ENCODE measurements around the gene DDX27. TPM values are rescaled to one million over a fixed set of nuclear protein-coding genes. Genes with fewer than 3 reads are reported as not detected.

Gene DDX27
- total RNA-seq, 2 experiments from 2014 or later = 40.6 to 41.2 TPM

DNA sequence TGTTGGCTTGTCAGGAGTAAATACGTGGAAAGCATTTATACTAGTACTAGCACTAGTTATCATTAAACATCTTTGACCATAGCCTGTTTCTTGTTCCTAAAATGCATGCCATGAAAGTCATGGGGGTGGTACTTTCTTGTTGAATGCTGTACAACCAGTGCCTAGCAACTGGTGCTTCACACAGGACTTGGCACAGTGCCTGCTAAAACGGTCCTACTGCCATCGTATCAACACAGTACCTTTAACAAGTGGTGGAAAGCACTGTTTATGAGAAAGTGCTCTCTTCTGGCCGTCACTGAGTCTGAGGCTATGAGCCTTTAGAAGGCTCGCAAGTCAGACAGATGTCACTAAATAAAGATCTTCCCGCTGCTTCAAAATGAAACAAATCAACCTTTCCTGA is 37.0 kb downstream of the DDX27 start:
- DNase-seq = no peak
- Mint-ChIP-seq H3K9me3 (no peaks in the 10 kb centered on the region), H3K4me1 (ENCODE audit: low read depth) (peaks cover 17% of the 10 kb centered on the region), H3K36me3 (ENCODE audit: low read depth) (peaks cover 60% of the 10 kb centered on the region), H3K27ac (peak overlapping the region; percentile 64), H3K4me3 (no peak overlapping the region), H3K27me3 (ENCODE audit: low read depth) (no peaks in the 10 kb centered on the region)
- intact Hi-C loops (cut with micrococcal nuclease) = no loop called here
- CTCF ChIA-PET = no interaction called here

DNA sequence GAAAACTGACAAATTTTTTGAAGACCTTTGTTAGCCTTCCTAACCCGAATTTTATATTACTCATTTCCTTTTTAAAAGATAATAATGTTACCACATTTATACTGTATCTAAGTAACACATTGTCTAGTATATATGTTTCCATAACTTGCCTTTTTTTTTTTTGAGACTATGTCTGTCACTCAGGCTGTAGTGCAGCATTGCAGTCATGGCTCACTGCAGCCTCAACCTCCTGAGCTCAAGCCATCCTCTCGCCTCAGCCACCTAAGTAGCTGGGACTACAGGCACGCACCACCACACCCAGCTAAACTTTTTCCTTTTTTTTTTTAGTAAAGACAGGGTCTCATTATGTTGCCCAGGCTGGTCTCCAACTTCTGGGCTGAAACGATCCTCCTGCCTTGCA is 40.1 kb downstream of the DDX27 start:
- intact Hi-C loops (cut with micrococcal nuclease) = loop anchor here (1.0 kb wide), 1 partner anchor 17 kb away; no protein-coding TSS in a partner anchor
- H3K27me3 Mint-ChIP-seq (ENCODE audit: low read depth) = no peaks in the 10 kb centered on the region
- CTCF ChIA-PET = no interaction called here
- H3K4me1 Mint-ChIP-seq (ENCODE audit: low read depth) = peaks cover 20% of the 10 kb centered on the region
- peak overlapping the region; percentile 68 for H3K27ac Mint-ChIP-seq
- peaks cover 67% of the 10 kb centered on the region for H3K36me3 Mint-ChIP-seq (ENCODE audit: low read depth)
- H3K4me3 Mint-ChIP-seq = no peak overlapping the region
- H3K9me3 Mint-ChIP-seq = no peaks in the 10 kb centered on the region
- DNase-seq = no peak

DNA sequence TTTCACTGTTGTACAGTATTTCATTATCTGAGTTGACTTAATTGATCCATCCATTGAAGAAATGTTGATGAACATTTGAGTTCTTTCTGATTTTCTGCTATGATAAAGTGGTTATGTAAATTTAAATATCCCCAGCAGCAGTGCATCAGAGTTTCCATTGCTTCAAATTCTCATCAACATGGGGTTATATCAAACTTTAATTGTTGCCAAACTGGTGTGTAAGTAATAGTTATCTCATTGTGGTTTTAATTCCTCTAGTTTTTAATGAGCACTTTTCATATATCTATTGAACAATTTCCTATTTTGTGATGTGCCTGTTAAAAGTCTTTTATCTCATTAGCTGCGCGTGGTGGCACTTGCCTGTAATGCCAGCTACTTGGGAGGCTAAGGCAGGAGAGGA is 40.6 kb downstream of the DDX27 start:
- Mint-ChIP-seq H3K27me3 (ENCODE audit: low read depth) (no peaks in the 10 kb centered on the region), H3K9me3 (no peaks in the 10 kb centered on the region), H3K27ac (peak overlapping the region; percentile 68), H3K4me3 (no peak overlapping the region), H3K4me1 (ENCODE audit: low read depth) (peaks cover 20% of the 10 kb centered on the region), H3K36me3 (ENCODE audit: low read depth) (peaks cover 65% of the 10 kb centered on the region)
- CTCF ChIA-PET = interaction anchor here (0.6 kb wide), 1 partner anchor 60 kb away, joined by 3 read pairs; no protein-coding TSS in a partner anchor
- no peak for DNase-seq
- intact Hi-C loops (cut with micrococcal nuclease) = loop anchor here (1.0 kb wide), 1 partner anchor 17 kb away; no protein-coding TSS in a partner anchor

GRCh38 chr20:49260218-49260617 is 41.0 kb downstream of the DDX27 start:
- Mint-ChIP-seq H3K36me3 (ENCODE audit: low read depth) (peaks cover 63% of the 10 kb centered on the region), H3K4me3 (no peak overlapping the region), H3K9me3 (no peaks in the 10 kb centered on the region), H3K27me3 (ENCODE audit: low read depth) (no peaks in the 10 kb centered on the region), H3K4me1 (ENCODE audit: low read depth) (peaks cover 20% of the 10 kb centered on the region), H3K27ac (peak overlapping the region; percentile 82)
- no peak for DNase-seq
- CTCF ChIA-PET = interaction anchor here (0.6 kb wide), 1 partner anchor 60 kb away, joined by 3 read pairs; no protein-coding TSS in a partner anchor
- intact Hi-C loops (cut with micrococcal nuclease) = no loop called here

DNA sequence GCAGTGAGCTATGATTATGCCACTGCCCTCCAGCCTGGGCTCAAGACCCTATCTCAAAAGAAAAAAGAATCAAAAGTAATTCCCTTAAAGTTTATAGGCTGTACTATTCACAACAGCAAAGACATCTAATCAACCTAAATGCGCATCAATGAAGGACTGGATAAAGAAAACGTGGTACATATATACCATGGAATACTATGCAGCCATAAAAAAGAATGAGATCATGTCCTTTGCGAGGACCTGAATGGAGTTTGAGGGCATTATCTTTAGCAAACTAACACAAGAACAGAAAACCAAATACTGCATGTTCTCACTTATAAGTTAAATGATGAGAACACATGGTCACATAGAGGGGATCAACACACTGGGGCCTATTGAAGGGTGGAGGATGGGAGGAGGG is 42.0 kb downstream of the DDX27 start:
- intact Hi-C loops (cut with micrococcal nuclease) = no loop called here
- no peak overlapping the region for H3K4me3 Mint-ChIP-seq
- no peaks in the 10 kb centered on the region for H3K27me3 Mint-ChIP-seq (ENCODE audit: low read depth)
- H3K9me3 Mint-ChIP-seq = no peaks in the 10 kb centered on the region
- peaks cover 58% of the 10 kb centered on the region for H3K36me3 Mint-ChIP-seq (ENCODE audit: low read depth)
- peaks cover 26% of the 10 kb centered on the region for H3K4me1 Mint-ChIP-seq (ENCODE audit: low read depth)
- DNase-seq = no peak
- peak overlapping the region; percentile 5 for H3K27ac Mint-ChIP-seq
- CTCF ChIA-PET = no interaction called here

- H3K4me3 Mint-ChIP-seq = no peak overlapping the region
- intact Hi-C loops (cut with micrococcal nuclease) = no loop called here
- peaks cover 54% of the 10 kb centered on the region for H3K36me3 Mint-ChIP-seq (ENCODE audit: low read depth)
- no peak for DNase-seq
- peaks cover 34% of the 10 kb centered on the region for H3K4me1 Mint-ChIP-seq (ENCODE audit: low read depth)
- H3K27me3 Mint-ChIP-seq (ENCODE audit: low read depth) = no peaks in the 10 kb centered on the region
- H3K27ac Mint-ChIP-seq = no peak overlapping the region
- CTCF ChIA-PET = interaction anchor here (0.7 kb wide), 1 partner anchor 14 kb away, joined by 8 read pairs; no protein-coding TSS in a partner anchor
- no peaks in the 10 kb centered on the region for H3K9me3 Mint-ChIP-seq
Observed at GRCh38 chr20:49262444-49262843, 43.2 kb downstream of the DDX27 start.

- Mint-ChIP-seq H3K4me3 (peak overlapping the region; percentile 60), H3K4me1 (ENCODE audit: low read depth) (peaks cover 60% of the 10 kb centered on the region), H3K27me3 (ENCODE audit: low read depth) (no peaks in the 10 kb centered on the region), H3K27ac (peak overlapping the region; percentile 83), H3K36me3 (ENCODE audit: low read depth) (peaks cover 74% of the 10 kb centered on the region), H3K9me3 (peaks cover 3% of the 10 kb centered on the region)
- intact Hi-C loops (cut with micrococcal nuclease) = no loop called here
- no peak for DNase-seq
- CTCF ChIA-PET = interaction anchor here (0.6 to 2.2 kb wide), 10 partner anchors 9 to 146 kb away, joined by 3 to 8 read pairs (median 4); no protein-coding TSS in a partner anchor
Observed at GRCh38 chr20:49267327-49267726, 48.1 kb downstream of the DDX27 start.

DNA sequence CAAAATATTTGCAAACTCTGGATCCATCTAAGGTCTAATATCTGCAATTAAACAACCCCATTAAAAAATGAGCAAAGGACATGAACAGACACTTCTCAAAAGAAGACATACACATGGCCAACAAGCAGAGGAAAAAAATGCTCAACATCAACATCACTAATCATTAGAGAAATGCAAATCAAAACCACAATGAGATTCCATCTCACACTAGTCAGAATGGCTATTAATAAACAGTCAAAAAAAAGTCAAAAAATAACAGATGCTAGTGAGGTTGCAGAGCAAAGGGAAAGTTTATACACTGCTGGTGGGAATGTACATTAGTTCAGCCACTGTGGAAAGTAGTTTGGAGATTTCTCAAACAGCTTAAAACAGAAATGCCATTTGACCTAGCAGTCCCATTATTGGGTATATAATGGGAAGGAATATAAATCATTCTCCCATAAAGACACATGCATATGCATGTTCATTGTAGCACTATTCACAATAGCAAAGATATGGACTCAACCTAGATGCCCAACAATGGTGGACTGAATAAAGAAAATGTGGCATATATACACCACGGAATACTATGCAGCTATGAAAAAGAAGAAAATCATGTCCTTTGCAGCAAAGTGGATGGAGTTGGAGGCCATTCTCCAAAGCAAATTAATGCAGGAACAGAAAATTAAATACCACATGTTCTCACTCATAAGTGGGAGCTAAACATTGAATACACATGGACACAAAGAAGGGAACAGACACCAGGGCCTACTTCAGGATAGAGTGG is 49.6 kb downstream of the DDX27 start:
- H3K4me3 Mint-ChIP-seq = peak overlapping the region; percentile 68
- H3K27me3 Mint-ChIP-seq (ENCODE audit: low read depth) = no peaks in the 10 kb centered on the region
- intact Hi-C loops (cut with micrococcal nuclease) = no loop called here
- peak overlapping the region; percentile 84 for H3K27ac Mint-ChIP-seq
- peaks cover 70% of the 10 kb centered on the region for H3K4me1 Mint-ChIP-seq (ENCODE audit: low read depth)
- peaks cover 65% of the 10 kb centered on the region for H3K36me3 Mint-ChIP-seq (ENCODE audit: low read depth)
- CTCF ChIA-PET = interaction anchor here (0.6 to 2.2 kb wide), 4 partner anchors 15 to 160 kb away, joined by 3 to 8 read pairs (median 5); no protein-coding TSS in a partner anchor
- peaks cover 3% of the 10 kb centered on the region for H3K9me3 Mint-ChIP-seq
- DNase-seq = no peak

GRCh38 chr20:49270177-49270576 is 51.0 kb downstream of the DDX27 start:
- peak overlapping the region; percentile 34 for H3K4me3 Mint-ChIP-seq
- peaks cover 3% of the 10 kb centered on the region for H3K9me3 Mint-ChIP-seq
- CTCF ChIA-PET = no interaction called here
- H3K4me1 Mint-ChIP-seq (ENCODE audit: low read depth) = peaks cover 75% of the 10 kb centered on the region
- H3K27ac Mint-ChIP-seq = peak overlapping the region; percentile 47
- intact Hi-C loops (cut with micrococcal nuclease) = loop anchor here (10.0 kb wide), 2 partner anchors 425 to 445 kb away; partner anchors contain the start of gene PREX1
- H3K27me3 Mint-ChIP-seq (ENCODE audit: low read depth) = no peaks in the 10 kb centered on the region
- no peak for DNase-seq
- peaks cover 62% of the 10 kb centered on the region for H3K36me3 Mint-ChIP-seq (ENCODE audit: low read depth)

DNA sequence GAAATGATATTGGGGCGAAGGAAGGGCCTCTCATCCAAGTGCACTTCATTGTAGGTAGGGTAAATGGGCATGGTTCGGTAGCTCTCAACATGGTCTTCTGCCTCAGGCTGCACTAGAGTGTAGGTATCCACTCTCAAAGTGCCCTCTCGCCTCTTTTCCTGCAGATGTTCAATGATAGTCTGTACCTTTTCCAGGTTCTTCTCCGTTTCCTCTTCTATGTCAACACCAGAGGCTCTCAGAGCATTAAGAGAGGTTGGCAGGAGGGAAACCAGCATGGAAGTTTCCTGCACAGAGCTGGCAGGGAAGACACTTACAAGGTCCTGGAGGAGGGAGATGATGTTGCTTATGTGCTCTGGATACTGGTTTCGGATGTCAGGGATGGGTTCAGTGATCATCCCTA is 51.5 kb downstream of the DDX27 start:
- Mint-ChIP-seq H3K36me3 (ENCODE audit: low read depth) (peaks cover 66% of the 10 kb centered on the region), H3K27ac (peak overlapping the region; percentile 47), H3K27me3 (ENCODE audit: low read depth) (no peaks in the 10 kb centered on the region), H3K9me3 (peaks cover 3% of the 10 kb centered on the region), H3K4me3 (no peak overlapping the region), H3K4me1 (ENCODE audit: low read depth) (peaks cover 79% of the 10 kb centered on the region)
- intact Hi-C loops (cut with micrococcal nuclease) = loop anchor here (10.0 kb wide), 2 partner anchors 424 to 446 kb away; partner anchors contain the start of gene PREX1
- CTCF ChIA-PET = no interaction called here
- DNase-seq = no peak

- Mint-ChIP-seq H3K36me3 (ENCODE audit: low read depth) (peaks cover 58% of the 10 kb centered on the region), H3K4me1 (ENCODE audit: low read depth) (peaks cover 79% of the 10 kb centered on the region), H3K27ac (peak overlapping the region; percentile 57), H3K27me3 (ENCODE audit: low read depth) (no peaks in the 10 kb centered on the region), H3K4me3 (no peak overlapping the region), H3K9me3 (peaks cover 3% of the 10 kb centered on the region)
- CTCF ChIA-PET = interaction anchor here (0.6 kb wide), 1 partner anchor 55 kb away, joined by 3 read pairs; no protein-coding TSS in a partner anchor
- DNase-seq = no peak
- intact Hi-C loops (cut with micrococcal nuclease) = loop anchor here (10.0 kb wide), 2 partner anchors 422 to 448 kb away; partner anchors contain the start of gene PREX1
Observed at GRCh38 chr20:49272654-49273053, 53.4 kb downstream of the DDX27 start.

DNA sequence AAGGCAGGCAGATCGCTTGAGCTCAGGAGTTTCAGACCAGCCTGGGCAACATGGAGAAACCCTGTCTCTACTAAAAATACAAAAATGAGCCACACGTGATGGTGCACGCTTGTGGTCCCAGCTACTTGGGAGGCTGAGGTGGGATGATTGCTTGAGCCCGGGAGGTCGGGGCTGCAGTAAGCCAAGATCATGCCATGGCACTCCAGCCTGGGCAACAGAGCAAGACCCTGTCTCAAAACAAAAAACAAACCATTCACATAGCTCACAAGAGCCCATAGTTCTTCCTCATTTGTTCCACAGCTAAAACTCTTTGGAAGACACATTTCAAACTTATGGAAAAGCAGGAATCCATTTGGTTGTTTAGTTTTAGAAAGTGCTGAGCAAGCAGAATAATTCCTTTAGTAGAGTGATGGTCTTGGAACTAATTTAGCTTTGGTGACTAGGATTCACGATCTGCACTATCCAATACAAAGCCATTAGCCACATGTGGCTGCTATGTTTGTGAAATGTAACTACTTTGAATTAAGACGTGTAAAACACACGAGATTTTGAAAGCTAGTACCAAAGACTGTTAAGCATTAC is 54.6 kb downstream of the DDX27 start:
- Mint-ChIP-seq H3K27me3 (ENCODE audit: low read depth) (no peaks in the 10 kb centered on the region), H3K9me3 (no peaks in the 10 kb centered on the region), H3K36me3 (ENCODE audit: low read depth) (peaks cover 55% of the 10 kb centered on the region), H3K4me3 (no peak overlapping the region), H3K27ac (peak overlapping the region; percentile 46), H3K4me1 (ENCODE audit: low read depth) (peaks cover 69% of the 10 kb centered on the region)
- CTCF ChIA-PET = interaction anchor here (0.5 kb wide), 1 partner anchor 72 kb away, joined by 5 read pairs; no protein-coding TSS in a partner anchor
- intact Hi-C loops (cut with micrococcal nuclease) = loop anchor here (10.0 kb wide), 2 partner anchors 421 to 449 kb away; partner anchors contain the start of gene PREX1
- DNase-seq = no peak
